Measurements from ENCODE around the gene QSOX2. TPM values are rescaled to one million over a fixed set of nuclear protein-coding genes. Genes with fewer than 3 reads are reported as not detected.
A peak's percentile ranks its signal among the peaks of the same experiment; 100 is the strongest.

Gene QSOX2
- total and polyA plus RNA-seq, 10 donors, result 12.3 to 20.3 (median 16.9) TPM

- Histone ChIP-seq H3K4me3 (peak overlapping the region in 1 of 8 donors; percentile 99), H3K27ac (peak overlapping the region in 4 of 8 donors; percentile 67 to 87 (median 79)), H3K4me1 (peaks cover 43 to 89% (median 83%) of the 10 kb centered on the region in 6 donors), H3K27me3 (replicated peaks in 1 of 7) (no peaks in the 10 kb centered on the region), H3K9me3 (no peaks in the 10 kb centered on the region), H3K36me3 (peaks cover 0 to 20% (median 0%) of the 10 kb centered on the region in 6 donors)
- DNase-seq, result no peak
- WGBS, 5 donors, result 89 to 95% (median 90%) methylated on average over 8 of the region's 8 CpGs
- intact Hi-C loops (cut with DNase I; ENCODE audit: low total_unique reads), result no loop called here
- TF ChIP-seq, protein P1, sequence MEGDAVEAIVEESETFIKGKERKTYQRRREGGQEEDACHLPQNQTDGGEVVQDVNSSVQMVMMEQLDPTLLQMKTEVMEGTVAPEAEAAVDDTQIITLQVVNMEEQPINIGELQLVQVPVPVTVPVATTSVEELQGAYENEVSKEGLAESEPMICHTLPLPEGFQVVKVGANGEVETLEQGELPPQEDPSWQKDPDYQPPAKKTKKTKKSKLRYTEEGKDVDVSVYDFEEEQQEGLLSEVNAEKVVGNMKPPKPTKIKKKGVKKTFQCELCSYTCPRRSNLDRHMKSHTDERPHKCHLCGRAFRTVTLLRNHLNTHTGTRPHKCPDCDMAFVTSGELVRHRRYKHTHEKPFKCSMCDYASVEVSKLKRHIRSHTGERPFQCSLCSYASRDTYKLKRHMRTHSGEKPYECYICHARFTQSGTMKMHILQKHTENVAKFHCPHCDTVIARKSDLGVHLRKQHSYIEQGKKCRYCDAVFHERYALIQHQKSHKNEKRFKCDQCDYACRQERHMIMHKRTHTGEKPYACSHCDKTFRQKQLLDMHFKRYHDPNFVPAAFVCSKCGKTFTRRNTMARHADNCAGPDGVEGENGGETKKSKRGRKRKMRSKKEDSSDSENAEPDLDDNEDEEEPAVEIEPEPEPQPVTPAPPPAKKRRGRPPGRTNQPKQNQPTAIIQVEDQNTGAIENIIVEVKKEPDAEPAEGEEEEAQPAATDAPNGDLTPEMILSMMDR (IDR thresholded peaks at IDR 0.05 in 8 of 11, conservative IDR thresholded peaks at IDR 0.05 in 3 of 11), result no peak
- TF ChIP-seq POLR2A (IDR thresholded peaks at IDR 0.05), result no peak
- TF ChIP-seq POLR2AphosphoS5 (IDR thresholded peaks at IDR 0.05), result no peak
Observed at GRCh38 chr9:136242248-136242647, 3.4 kb downstream of the QSOX2 start.

DNA sequence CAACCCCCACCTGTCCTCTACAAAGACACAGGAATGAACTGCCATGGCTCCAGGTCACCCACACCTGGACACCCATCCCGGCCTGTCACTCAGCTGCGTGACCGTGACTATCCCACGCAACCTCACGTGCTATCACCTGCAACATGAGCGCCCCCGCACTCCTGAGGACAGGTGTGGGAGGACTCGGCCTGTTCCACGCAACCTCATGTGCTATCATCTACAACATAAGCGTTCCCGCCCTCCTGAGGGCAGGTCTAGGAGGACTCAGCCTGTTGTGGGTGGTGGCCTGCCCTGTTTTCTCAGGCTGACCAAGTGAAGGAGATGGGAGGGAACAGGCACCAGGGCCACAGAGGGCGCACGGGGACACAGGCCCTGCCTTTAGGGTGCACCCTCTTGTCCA lies 4.1 kb downstream of the QSOX2 start:
- Histone ChIP-seq H3K4me3 (no peak overlapping the region), H3K9me3 (no peaks in the 10 kb centered on the region), H3K27me3 (replicated peaks in 1 of 7) (no peaks in the 10 kb centered on the region), H3K27ac (peak overlapping the region in 1 of 8 donors; percentile 87), H3K4me1 (peaks cover 43 to 91% (median 83%) of the 10 kb centered on the region in 6 donors), H3K36me3 (peaks cover 0 to 27% (median 2%) of the 10 kb centered on the region in 6 donors)
- DNase-seq, result no peak
- WGBS, 5 donors, result 88 to 97% (median 92%) methylated on average over 11 to 13 of the region's 13 CpGs
- intact Hi-C loops (cut with DNase I; ENCODE audit: low total_unique reads), result no loop called here
- TF ChIP-seq POLR2AphosphoS5 (IDR thresholded peaks at IDR 0.05) (no peak), POLR2A (IDR thresholded peaks at IDR 0.05) (no peak)
- TF ChIP-seq, protein P1 (IDR thresholded peaks at IDR 0.05 in 8 of 11, conservative IDR thresholded peaks at IDR 0.05 in 3 of 11), result no peak

GRCh38 chr9:136240941-136241340 lies 4.7 kb downstream of the QSOX2 start:
- H3K36me3 ChIP-seq, result peaks cover 0 to 33% (median 8%) of the 10 kb centered on the region in 6 donors
- intact Hi-C loops (cut with DNase I; ENCODE audit: low total_unique reads), result no loop called here
- no peaks in the 10 kb centered on the region for H3K27me3 ChIP-seq (replicated peaks in 1 of 7)
- peaks cover 43 to 90% (median 78%) of the 10 kb centered on the region in 6 donors for H3K4me1 ChIP-seq
- H3K4me3 ChIP-seq, result no peak overlapping the region
- H3K27ac ChIP-seq, result peak overlapping the region in 1 of 8 donors; percentile 87
- TF ChIP-seq POLR2A (IDR thresholded peaks at IDR 0.05), result no peak
- no peak for TF ChIP-seq POLR2AphosphoS5 (IDR thresholded peaks at IDR 0.05)
- TF ChIP-seq, protein P1 (IDR thresholded peaks at IDR 0.05 in 8 of 11, conservative IDR thresholded peaks at IDR 0.05 in 3 of 11), result no peak
- no peaks in the 10 kb centered on the region for H3K9me3 ChIP-seq
- WGBS, 5 donors, result 91 to 96% (median 93%) methylated on average over 20 of the region's 20 CpGs
- DNase-seq, result no peak

- H3K36me3 ChIP-seq, result peaks cover 0 to 43% (median 17%) of the 10 kb centered on the region in 6 donors
- intact Hi-C loops (cut with DNase I; ENCODE audit: low total_unique reads), result no loop called here
- WGBS, 5 donors, result 46 to 76% (median 63%) methylated on average over 2 of the region's 2 CpGs
- no peaks in the 10 kb centered on the region for H3K27me3 ChIP-seq (replicated peaks in 1 of 7)
- peak; percentile 86 for DNase-seq
- peak in 2 of 3 donors; percentile 49 to 72 for TF ChIP-seq POLR2AphosphoS5 (IDR thresholded peaks at IDR 0.05)
- TF ChIP-seq, protein P1 (IDR thresholded peaks at IDR 0.05 in 8 of 11, conservative IDR thresholded peaks at IDR 0.05 in 3 of 11), result no peak
- no peaks in the 10 kb centered on the region for H3K9me3 ChIP-seq
- H3K27ac ChIP-seq, result peak overlapping the region in 6 of 8 donors; percentile 38 to 77 (median 46)
- peak overlapping the region in 1 of 8 donors; percentile 28 for H3K4me3 ChIP-seq
- H3K4me1 ChIP-seq, result peaks cover 43 to 86% (median 74%) of the 10 kb centered on the region in 6 donors
Observed at GRCh38 chr9:136239983-136240330, 5.7 kb downstream of the QSOX2 start.
